ENCODE results near the gene IGSF8. TPM values are rescaled to one million over a fixed set of nuclear protein-coding genes. Genes with fewer than 3 reads are reported as not detected.
A peak's percentile ranks its signal among the peaks of the same experiment; 100 is the strongest.

Gene IGSF8
- polyA plus RNA-seq, 2 of the 4 experiments (the other 2 are of a cell fraction): 7.3 to 7.8 TPM

GRCh38 chr1:160045653-160046052, 52.8 kb downstream of the IGSF8 start:
- FAIRE-seq: no peak
- no peaks in the 10 kb centered on the region for H3K9me3 ChIP-seq
- H3K4me2 ChIP-seq: no peak overlapping the region
- H3K27ac ChIP-seq: no peak overlapping the region
- peaks cover 8% of the 10 kb centered on the region; the same call in 2 of the 3 replicates for H3K4me1 ChIP-seq
- WGBS (ENCODE audit: missing lambda C conversion rate): 38% methylated on average over 2 of the region's 2 CpGs
- CTCF ChIA-PET: interaction anchor here (0.6 to 15.0 kb wide), 23 partner anchors 9 to 332 kb away, joined by 3 to 258 read pairs (median 8); partner anchors contain the start of genes KCNJ10, KCNJ9 and PIGM
- no peak for ATAC-seq
- H3K4me3 ChIP-seq: no peak overlapping the region
- POLR2A ChIA-PET: no interaction called here
- DNase-seq (ENCODE audit: low read depth in 1 of 2, low spot score in 1 of 2): no peak
- no peak for TF ChIP-seq FOSB (CRISPR knock-in tag; IDR thresholded peaks at IDR 0.05)
- TF ChIP-seq FOSL2 (IDR thresholded peaks at IDR 0.05): no peak
- no peak for TF ChIP-seq FOSL2 (CRISPR knock-in tag; IDR thresholded peaks at IDR 0.05)
- peak; percentile 58 for TF ChIP-seq USF2 (IDR thresholded peaks at IDR 0.05)
- no peak for TF ChIP-seq MAX (IDR thresholded peaks at IDR 0.05)
- no peak for TF ChIP-seq JUN (IDR thresholded peaks at IDR 0.05)
- TF ChIP-seq RARB (CRISPR knock-in tag; IDR thresholded peaks at IDR 0.05): no peak
- TF ChIP-seq KDM5A (IDR thresholded peaks at IDR 0.05): no peak

- ChIA-PET CTCF (interaction anchor here (0.9 to 15.0 kb wide), 5 partner anchors 11 to 883 kb away, joined by 3 to 258 read pairs (median 4); partner anchors contain the start of gene KCNJ9), POLR2A (interaction anchor here (0.7 kb wide), 1 partner anchor 11 kb away, joined by 3 read pairs; no protein-coding TSS in a partner anchor)
- H3K4me1 ChIP-seq: peaks cover 8% of the 10 kb centered on the region; the same call in 2 of the 3 replicates
- no peak overlapping the region for H3K4me3 ChIP-seq
- no peaks in the 10 kb centered on the region for H3K9me3 ChIP-seq
- no peak for FAIRE-seq
- no peak for TF ChIP-seq ZNF302 (CRISPR knock-in tag; IDR thresholded peaks at IDR 0.05)
- no peak for TF ChIP-seq CEBPB (IDR thresholded peaks at IDR 0.05)
- no peak for TF ChIP-seq MYC (IDR thresholded peaks at IDR 0.05; ENCODE audit: borderline replicate concordance, low read length)
- TF ChIP-seq ATOH8 (CRISPR knock-in tag; IDR thresholded peaks at IDR 0.05; ENCODE audit: low read depth): no peak
- no peak for TF ChIP-seq REST (IDR thresholded peaks at IDR 0.05)
- no peak for TF ChIP-seq HOXB13 (CRISPR knock-in tag; IDR thresholded peaks at IDR 0.05; ENCODE audit: low read depth)
- no peak for TF ChIP-seq RFX5 (IDR thresholded peaks at IDR 0.05)
- no peak for TF ChIP-seq FOSL2 (IDR thresholded peaks at IDR 0.05)
- TF ChIP-seq FOSL2 (CRISPR knock-in tag; IDR thresholded peaks at IDR 0.05): no peak
- no peak for TF ChIP-seq JUNB (IDR thresholded peaks at IDR 0.05)
- no peak for TF ChIP-seq RNF2 (IDR thresholded peaks at IDR 0.05; ENCODE audit: borderline replicate concordance, low read depth)
- no peak for ATAC-seq
- H3K27ac ChIP-seq: no peak overlapping the region
- DNase-seq (ENCODE audit: low read depth in 1 of 2, low spot score in 1 of 2): no peak
- H3K4me2 ChIP-seq: no peak overlapping the region
These were observed 54.9 kb downstream of the IGSF8 start for GRCh38 chr1:160043543-160043942.

Other genes with a start within 250 kb of the IGSF8 start
- 0.04 TPM in 1 of 2 replicates, not detected in the other for gene VSIG8, start 236.0 kb downstream of the IGSF8 start, polyA plus RNA-seq (2011; rRNA removed)
- 0.05 to 0.09 TPM in 2 of 3 replicates, not detected in the other for gene VSIG8, start 236.0 kb downstream of the IGSF8 start, polyA plus RNA-seq (2017; fragmentation: RNase III; extraction: RNeasy Plus Mini Kit Qiagen cat#74134 plus additional on column Dnase treatment)
- 0.50 and 0.67 TPM in 2 replicates for gene CFAP45, start 198.5 kb downstream of the IGSF8 start, polyA plus RNA-seq (2011; rRNA removed)
- gene CFAP45, start 198.5 kb downstream of the IGSF8 start, polyA plus RNA-seq (2017; fragmentation: RNase III; extraction: RNeasy Plus Mini Kit Qiagen cat#74134 plus additional on column Dnase treatment): 0.76 to 0.89 TPM (median 0.87 TPM) in 3 replicates
- 533 and 536 TPM in 2 replicates for gene TAGLN2, start 173.1 kb downstream of the IGSF8 start, polyA plus RNA-seq (2011; rRNA removed)
- gene TAGLN2, start 173.1 kb downstream of the IGSF8 start, polyA plus RNA-seq (2017; fragmentation: RNase III; extraction: RNeasy Plus Mini Kit Qiagen cat#74134 plus additional on column Dnase treatment): 781 to 811 TPM (median 806 TPM) in 3 replicates
- gene IGSF9, start 153.0 kb downstream of the IGSF8 start, polyA plus RNA-seq (2011; rRNA removed): 0.05 and 0.06 TPM in 2 replicates
- 0.49 to 0.54 TPM (median 0.50 TPM) in 3 replicates for gene IGSF9, start 153.0 kb downstream of the IGSF8 start, polyA plus RNA-seq (2017; fragmentation: RNase III; extraction: RNeasy Plus Mini Kit Qiagen cat#74134 plus additional on column Dnase treatment)
- gene SLAMF9, start 144.4 kb downstream of the IGSF8 start, polyA plus RNA-seq (2011; rRNA removed): 0.21 and 0.25 TPM in 2 replicates
- 0.16 to 0.28 TPM (median 0.22 TPM) in 3 replicates for gene SLAMF9, start 144.4 kb downstream of the IGSF8 start, polyA plus RNA-seq (2017; fragmentation: RNase III; extraction: RNeasy Plus Mini Kit Qiagen cat#74134 plus additional on column Dnase treatment)
- gene PIGM, start 66.6 kb downstream of the IGSF8 start, polyA plus RNA-seq (2011; rRNA removed): 6.3 and 7.2 TPM in 2 replicates
- gene PIGM, start 66.6 kb downstream of the IGSF8 start, polyA plus RNA-seq (2017; fragmentation: RNase III; extraction: RNeasy Plus Mini Kit Qiagen cat#74134 plus additional on column Dnase treatment): 4.8 to 5.3 TPM (median 5.0 TPM) in 3 replicates
- gene KCNJ10, start 28.5 kb downstream of the IGSF8 start, polyA plus RNA-seq (2011; rRNA removed): not detected in 2 replicates
- 0.05 to 0.09 TPM (median 0.05 TPM) in 3 replicates for gene KCNJ10, start 28.5 kb downstream of the IGSF8 start, polyA plus RNA-seq (2017; fragmentation: RNase III; extraction: RNeasy Plus Mini Kit Qiagen cat#74134 plus additional on column Dnase treatment)
- not detected in 2 replicates for gene KCNJ9, start 17.1 kb downstream of the IGSF8 start, polyA plus RNA-seq (2011; rRNA removed)
- not detected in 3 replicates for gene KCNJ9, start 17.1 kb downstream of the IGSF8 start, polyA plus RNA-seq (2017; fragmentation: RNase III; extraction: RNeasy Plus Mini Kit Qiagen cat#74134 plus additional on column Dnase treatment)
- 0.07 and 0.09 TPM in 2 replicates for gene ATP1A2, start 17.1 kb upstream of the IGSF8 start, polyA plus RNA-seq (2011; rRNA removed)
- 0.10 to 0.13 TPM in 2 of 3 replicates, not detected in the other for gene ATP1A2, start 17.1 kb upstream of the IGSF8 start, polyA plus RNA-seq (2017; fragmentation: RNase III; extraction: RNeasy Plus Mini Kit Qiagen cat#74134 plus additional on column Dnase treatment)
- not detected in 2 replicates for gene ATP1A4, start 53.0 kb upstream of the IGSF8 start, polyA plus RNA-seq (2011; rRNA removed)
- gene ATP1A4, start 53.0 kb upstream of the IGSF8 start, polyA plus RNA-seq (2017; fragmentation: RNase III; extraction: RNeasy Plus Mini Kit Qiagen cat#74134 plus additional on column Dnase treatment): not detected in 3 replicates
- gene CASQ1, start 92.0 kb upstream of the IGSF8 start, polyA plus RNA-seq (2011; rRNA removed): 0.04 and 0.08 TPM in 2 replicates
- gene CASQ1, start 92.0 kb upstream of the IGSF8 start, polyA plus RNA-seq (2017; fragmentation: RNase III; extraction: RNeasy Plus Mini Kit Qiagen cat#74134 plus additional on column Dnase treatment): 0.04 TPM in 1 of 3 replicates, not detected in the others
- gene PEA15, start 106.8 kb upstream of the IGSF8 start, polyA plus RNA-seq (2011; rRNA removed): 115 and 130 TPM in 2 replicates
- gene PEA15, start 106.8 kb upstream of the IGSF8 start, polyA plus RNA-seq (2017; fragmentation: RNase III; extraction: RNeasy Plus Mini Kit Qiagen cat#74134 plus additional on column Dnase treatment): 136 to 157 TPM (median 150 TPM) in 3 replicates
- 103 and 113 TPM in 2 replicates for gene DCAF8, start 163.9 kb upstream of the IGSF8 start, polyA plus RNA-seq (2011; rRNA removed)
- gene DCAF8, start 163.9 kb upstream of the IGSF8 start, polyA plus RNA-seq (2017; fragmentation: RNase III; extraction: RNeasy Plus Mini Kit Qiagen cat#74134 plus additional on column Dnase treatment): 67.4 to 69.8 TPM (median 69.8 TPM) in 3 replicates
- gene PEX19, start 186.5 kb upstream of the IGSF8 start, polyA plus RNA-seq (2011; rRNA removed): 54.3 and 56.7 TPM in 2 replicates
- 23.6 to 25.1 TPM (median 24.8 TPM) in 3 replicates for gene PEX19, start 186.5 kb upstream of the IGSF8 start, polyA plus RNA-seq (2017; fragmentation: RNase III; extraction: RNeasy Plus Mini Kit Qiagen cat#74134 plus additional on column Dnase treatment)
- gene COPA, start 244.6 kb upstream of the IGSF8 start, polyA plus RNA-seq (2011; rRNA removed): 149 and 188 TPM in 2 replicates
- gene COPA, start 244.6 kb upstream of the IGSF8 start, polyA plus RNA-seq (2017; fragmentation: RNase III; extraction: RNeasy Plus Mini Kit Qiagen cat#74134 plus additional on column Dnase treatment): 80.3 to 83.5 TPM (median 82.5 TPM) in 3 replicates
- 90.4 and 91.6 TPM in 2 replicates for gene NCSTN, start 244.8 kb upstream of the IGSF8 start, polyA plus RNA-seq (2011; rRNA removed)
- 40.5 to 44.6 TPM (median 41.6 TPM) in 3 replicates for gene NCSTN, start 244.8 kb upstream of the IGSF8 start, polyA plus RNA-seq (2017; fragmentation: RNase III; extraction: RNeasy Plus Mini Kit Qiagen cat#74134 plus additional on column Dnase treatment)

Measured in A549 (cell line).